ENCODE measurements around the gene CFAP54. TPM values are rescaled to one million over a fixed set of nuclear protein-coding genes. Genes with fewer than 3 reads are reported as not detected.

Gene CFAP54
- total and polyA plus RNA-seq, 2 donors (not counting 3 experiments of a cell fraction or from before 2014, with no cell fraction given), result 3.6 to 26.9 TPM

- H3K4me3 ChIP-seq (replicated peaks in 1 of 3; ENCODE audit: insufficient read depth in 1 of 3, low read depth in 1 of 3, low read length in 3 of 3), result no peak overlapping the region
- intact Hi-C loops (cut with micrococcal nuclease) (loop anchor here (10.0 kb wide), 1 partner anchor 700 kb away; no protein-coding TSS in a partner anchor), dilution Hi-C loops (cut with MboI; ENCODE audit: extremely low pct_ligation_motif_present, low sequenced_read_pairs) (no loop called here)
- H3K27me3 ChIP-seq (ENCODE audit: control insufficient read depth in 2 of 2, insufficient read depth in 2 of 2, low read length in 2 of 2), result no peaks in the 10 kb centered on the region
- FAIRE-seq, result no peak
- H2AFZ ChIP-seq (ENCODE audit: low read depth, low read length), result no peak overlapping the region
- H3K4me2 ChIP-seq (ENCODE audit: insufficient read depth, low read length), result no peak overlapping the region
- no peak for DNase-seq (ENCODE audit: low read depth, low spot score)
- H4K20me1 ChIP-seq (replicated peaks; ENCODE audit: control insufficient read depth, extremely low read depth, insufficient read depth, low read length), result no peaks in the 10 kb centered on the region
- peaks cover 0 to 4% of the 10 kb centered on the region in 2 experiments for H3K36me3 ChIP-seq (ENCODE audit: control insufficient read depth in 2 of 2, extremely low read depth in 1 of 2, insufficient read depth in 2 of 2, low read length in 2 of 2)
- no TSS peak for BruUV-seq (replicated peaks)
- H3K4me1 ChIP-seq (ENCODE audit: control insufficient read depth, extremely low read depth, insufficient read depth, low read length), result peaks cover 57% of the 10 kb centered on the region
- peak overlapping the region; percentile 96 for H3K27ac ChIP-seq (ENCODE audit: insufficient read depth, low read depth, low read length)
- H3K9me1 ChIP-seq (replicated peaks; ENCODE audit: control insufficient read depth, extremely low read depth, insufficient read depth, low read length), result no peaks in the 10 kb centered on the region
- no peak for TF ChIP-seq GATA2 (IDR thresholded peaks at IDR 0.05; ENCODE audit: insufficient read depth, insufficient read length, low read depth, low read length)
- CTCF ChIA-PET, result interaction anchor here (2.6 to 4.3 kb wide), 3 partner anchors 44 to 72 kb away, joined by 14 to 52 read pairs (median 25); partner anchors contain the start of gene CDK17
- no peaks in the 10 kb centered on the region for H3K9me3 ChIP-seq (replicated peaks; ENCODE audit: control insufficient read depth, insufficient read depth, low read length)
- H3K9ac ChIP-seq (replicated peaks; ENCODE audit: extremely low read depth, insufficient read depth, low read length), result peak overlapping the region; percentile 88
- POLR2A ChIA-PET, result interaction anchor here (0.7 to 4.9 kb wide), 5 partner anchors 8 to 45 kb away, joined by 3 to 85 read pairs (median 31); partner anchors contain the start of gene CDK17
- H3K79me2 ChIP-seq (ENCODE audit: control insufficient read depth, insufficient read depth, low read length), result peaks cover 39% of the 10 kb centered on the region
These were observed 45.0 kb upstream of the CFAP54 start for GRCh38 chr12:96444399-96444798.

- DNase-seq (ENCODE audit: low read depth, low spot score), result peak; percentile 100
- Histone ChIP-seq H3K9ac (replicated peaks; ENCODE audit: extremely low read depth, insufficient read depth, low read length) (peak overlapping the region; percentile 93), H3K27me3 (ENCODE audit: control insufficient read depth in 2 of 2, insufficient read depth in 2 of 2, low read length in 2 of 2) (no peaks in the 10 kb centered on the region), H4K20me1 (replicated peaks; ENCODE audit: control insufficient read depth, extremely low read depth, insufficient read depth, low read length) (no peaks in the 10 kb centered on the region), H2AFZ (ENCODE audit: low read depth, low read length) (no peak overlapping the region), H3K79me2 (ENCODE audit: control insufficient read depth, insufficient read depth, low read length) (peaks cover 31% of the 10 kb centered on the region), H3K4me1 (ENCODE audit: control insufficient read depth, extremely low read depth, insufficient read depth, low read length) (peaks cover 51% of the 10 kb centered on the region), H3K4me2 (ENCODE audit: insufficient read depth, low read length) (peak overlapping the region; percentile 76), H3K4me3 (replicated peaks in 1 of 3; ENCODE audit: insufficient read depth in 1 of 3, low read depth in 1 of 3, low read length in 3 of 3) (no peak overlapping the region), H3K9me1 (replicated peaks; ENCODE audit: control insufficient read depth, extremely low read depth, insufficient read depth, low read length) (no peaks in the 10 kb centered on the region), H3K27ac (ENCODE audit: insufficient read depth, low read depth, low read length) (peak overlapping the region; percentile 99), H3K9me3 (replicated peaks; ENCODE audit: control insufficient read depth, insufficient read depth, low read length) (no peaks in the 10 kb centered on the region), H3K36me3 (ENCODE audit: control insufficient read depth in 2 of 2, extremely low read depth in 1 of 2, insufficient read depth in 2 of 2, low read length in 2 of 2) (peaks cover 0 to 4% of the 10 kb centered on the region in 2 experiments)
- peak; percentile 99 for FAIRE-seq
- POLR2A ChIA-PET, result interaction anchor here (0.6 to 4.9 kb wide), 22 partner anchors 7 to 167 kb away, joined by 3 to 85 read pairs (median 6); partner anchors contain the start of genes CDK17 and CFAP54
- intact Hi-C loops (cut with micrococcal nuclease), result loop anchor here (1.0 to 10.0 kb wide), 9 partner anchors 19 to 809 kb away; partner anchors contain the start of gene CFAP54
- CTCF ChIA-PET, result interaction anchor here (0.7 to 4.3 kb wide), 13 partner anchors 10 to 237 kb away, joined by 3 to 52 read pairs (median 7); partner anchors contain the start of genes CDK17 and CFAP54
- BruUV-seq (replicated peaks), result no TSS peak
- dilution Hi-C loops (cut with MboI; ENCODE audit: extremely low pct_ligation_motif_present, low sequenced_read_pairs), result no loop called here
- TF ChIP-seq MAX (IDR thresholded peaks at IDR 0.05; ENCODE audit: insufficient read depth, insufficient read length) (no peak), JUN (IDR thresholded peaks at IDR 0.05; ENCODE audit: borderline replicate concordance, insufficient read depth, insufficient read length, low read depth) (peak; percentile 97), FOS (IDR thresholded peaks at IDR 0.05; ENCODE audit: borderline replicate concordance, insufficient read depth, low read length) (peak; percentile 99), CTCF (IDR thresholded peaks at IDR 0.05; ENCODE audit: extremely low read depth in 1 of 2, insufficient read depth in 1 of 2, low read depth in 1 of 2, low read length in 2 of 2) (no peak), GATA2 (IDR thresholded peaks at IDR 0.05; ENCODE audit: insufficient read depth, insufficient read length, low read depth, low read length) (peak; percentile 100), EZH2 (IDR thresholded peaks at IDR 0.05; ENCODE audit: borderline replicate concordance, low read depth, low read length, severe bottlenecking) (no peak), MYC (IDR thresholded peaks at IDR 0.05; ENCODE audit: low read depth, low read length) (no peak), POLR2A (IDR thresholded peaks at IDR 0.05; ENCODE audit: low read depth, low read length) (peak; percentile 88), POLR2AphosphoS5 (IDR thresholded peaks at IDR 0.05; ENCODE audit: insufficient read depth, low read depth, low read length) (peak; percentile 98)
These were observed 43.4 kb upstream of the CFAP54 start for GRCh38 chr12:96445691-96446583.

Measured in endothelial cell of umbilical vein (primary cell).